ENCODE measurements around the gene NDUFAF3. TPM values are rescaled to one million over a fixed set of nuclear protein-coding genes. Genes with fewer than 3 reads are reported as not detected.

The NDUFAF3 gene
- total and polyA plus RNA-seq, 2 donors (not counting 3 experiments of a cell fraction or from before 2014, with no cell fraction given) = 91.1 to 91.4 TPM

DNA sequence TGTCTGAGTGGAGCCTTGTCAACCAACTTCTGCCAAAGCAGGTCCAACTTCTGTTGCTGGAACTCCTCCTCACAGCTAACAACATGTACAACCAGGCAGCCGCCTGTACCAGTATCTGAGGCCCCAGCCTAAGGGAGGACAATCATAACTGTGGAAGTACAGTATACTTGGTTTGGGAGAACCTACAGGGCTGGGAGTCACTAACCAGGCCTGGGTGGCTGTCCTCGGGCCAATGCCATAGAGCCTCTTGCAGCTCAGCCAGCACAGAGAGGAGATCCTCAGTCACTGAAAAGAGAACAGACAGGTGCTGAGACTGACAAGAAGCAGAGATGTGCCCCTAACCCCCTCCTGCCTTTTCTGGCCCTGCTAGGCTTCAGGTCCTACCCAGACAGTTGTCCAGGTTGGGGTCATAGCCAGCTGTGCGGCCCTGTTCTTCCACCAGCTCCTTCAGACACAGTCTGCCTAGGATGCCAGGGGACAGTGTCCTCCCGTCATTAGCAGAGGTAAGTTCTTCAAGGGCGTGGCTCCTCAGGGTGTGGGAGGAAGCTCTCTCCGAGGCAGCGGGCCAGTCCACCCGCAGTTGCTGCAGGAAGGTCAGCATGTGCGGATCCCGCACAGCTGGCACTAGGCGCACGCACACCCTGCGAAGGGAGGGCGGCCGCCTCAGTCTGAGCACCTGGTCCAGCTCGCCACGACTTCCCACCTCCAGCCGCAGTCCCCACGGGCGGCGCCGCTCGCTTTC lies 4.5 kb upstream of the NDUFAF3 start:
- H3K9me3 ChIP-seq (replicated peaks; ENCODE audit: control insufficient read depth, insufficient read depth, low read length) = no peaks in the 10 kb centered on the region
- ChIA-PET POLR2A (interaction anchor here (0.9 to 4.2 kb wide), 2 partner anchors 9 to 12 kb away, joined by 4 to 17 read pairs; partner anchors contain the start of genes IMPDH2 and WDR6), CTCF (interaction anchor here (1.4 to 8.3 kb wide), 2 partner anchors 10 to 29 kb away, joined by 10 to 127 read pairs; partner anchors contain the start of genes P4HTM and WDR6)
- peaks cover 21% of the 10 kb centered on the region for H3K79me2 ChIP-seq (ENCODE audit: control insufficient read depth, insufficient read depth, low read length)
- peak overlapping the region; percentile 69 to 78 (median 70) for H3K4me3 ChIP-seq (replicated peaks in 1 of 3; ENCODE audit: insufficient read depth in 1 of 3, low read depth in 1 of 3, low read length in 3 of 3)
- peak; percentile 17 for DNase-seq (ENCODE audit: low read depth, low spot score)
- intact Hi-C loops (cut with micrococcal nuclease) (no loop called here), dilution Hi-C loops (cut with MboI; ENCODE audit: extremely low pct_ligation_motif_present, low sequenced_read_pairs) (no loop called here)
- TF ChIP-seq MYC (IDR thresholded peaks at IDR 0.05; ENCODE audit: low read depth, low read length) (no peak), POLR2A (IDR thresholded peaks at IDR 0.05; ENCODE audit: low read depth, low read length) (no peak), JUN (IDR thresholded peaks at IDR 0.05; ENCODE audit: borderline replicate concordance, insufficient read depth, insufficient read length, low read depth) (no peak), FOS (IDR thresholded peaks at IDR 0.05; ENCODE audit: borderline replicate concordance, insufficient read depth, low read length) (no peak), GATA2 (IDR thresholded peaks at IDR 0.05; ENCODE audit: insufficient read depth, insufficient read length, low read depth, low read length) (no peak), EZH2 (IDR thresholded peaks at IDR 0.05; ENCODE audit: borderline replicate concordance, low read depth, low read length, severe bottlenecking) (no peak), POLR2AphosphoS5 (IDR thresholded peaks at IDR 0.05; ENCODE audit: insufficient read depth, low read depth, low read length) (no peak)
- TF ChIP-seq, protein P1, sequence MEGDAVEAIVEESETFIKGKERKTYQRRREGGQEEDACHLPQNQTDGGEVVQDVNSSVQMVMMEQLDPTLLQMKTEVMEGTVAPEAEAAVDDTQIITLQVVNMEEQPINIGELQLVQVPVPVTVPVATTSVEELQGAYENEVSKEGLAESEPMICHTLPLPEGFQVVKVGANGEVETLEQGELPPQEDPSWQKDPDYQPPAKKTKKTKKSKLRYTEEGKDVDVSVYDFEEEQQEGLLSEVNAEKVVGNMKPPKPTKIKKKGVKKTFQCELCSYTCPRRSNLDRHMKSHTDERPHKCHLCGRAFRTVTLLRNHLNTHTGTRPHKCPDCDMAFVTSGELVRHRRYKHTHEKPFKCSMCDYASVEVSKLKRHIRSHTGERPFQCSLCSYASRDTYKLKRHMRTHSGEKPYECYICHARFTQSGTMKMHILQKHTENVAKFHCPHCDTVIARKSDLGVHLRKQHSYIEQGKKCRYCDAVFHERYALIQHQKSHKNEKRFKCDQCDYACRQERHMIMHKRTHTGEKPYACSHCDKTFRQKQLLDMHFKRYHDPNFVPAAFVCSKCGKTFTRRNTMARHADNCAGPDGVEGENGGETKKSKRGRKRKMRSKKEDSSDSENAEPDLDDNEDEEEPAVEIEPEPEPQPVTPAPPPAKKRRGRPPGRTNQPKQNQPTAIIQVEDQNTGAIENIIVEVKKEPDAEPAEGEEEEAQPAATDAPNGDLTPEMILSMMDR (IDR thresholded peaks at IDR 0.05; ENCODE audit: extremely low read depth in 1 of 2, insufficient read depth in 1 of 2, low read depth in 1 of 2, low read length in 2 of 2) = no peak
- TF ChIP-seq, protein P2, sequence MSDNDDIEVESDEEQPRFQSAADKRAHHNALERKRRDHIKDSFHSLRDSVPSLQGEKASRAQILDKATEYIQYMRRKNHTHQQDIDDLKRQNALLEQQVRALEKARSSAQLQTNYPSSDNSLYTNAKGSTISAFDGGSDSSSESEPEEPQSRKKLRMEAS (IDR thresholded peaks at IDR 0.05; ENCODE audit: insufficient read depth, insufficient read length) = no peak
- H3K4me2 ChIP-seq (ENCODE audit: insufficient read depth, low read length) = peak overlapping the region; percentile 68
- H3K27ac ChIP-seq (ENCODE audit: insufficient read depth, low read depth, low read length) = no peak overlapping the region
- peaks cover 5 to 41% of the 10 kb centered on the region in 2 experiments for H3K36me3 ChIP-seq (ENCODE audit: control insufficient read depth in 2 of 2, extremely low read depth in 1 of 2, insufficient read depth in 2 of 2, low read length in 2 of 2)
- BruUV-seq (replicated peaks) = no TSS peak
- no peaks in the 10 kb centered on the region for H4K20me1 ChIP-seq (replicated peaks; ENCODE audit: control insufficient read depth, extremely low read depth, insufficient read depth, low read length)
- no peak for FAIRE-seq
- H3K4me1 ChIP-seq (ENCODE audit: control insufficient read depth, extremely low read depth, insufficient read depth, low read length) = peaks cover 22% of the 10 kb centered on the region
- peak overlapping the region; percentile 56 for H2AFZ ChIP-seq (ENCODE audit: low read depth, low read length)
- no peaks in the 10 kb centered on the region for H3K9me1 ChIP-seq (replicated peaks; ENCODE audit: control insufficient read depth, extremely low read depth, insufficient read depth, low read length)
- H3K27me3 ChIP-seq (ENCODE audit: control insufficient read depth in 2 of 2, insufficient read depth in 2 of 2, low read length in 2 of 2) = no peaks in the 10 kb centered on the region
- H3K9ac ChIP-seq (replicated peaks; ENCODE audit: extremely low read depth, insufficient read depth, low read length) = no peak overlapping the region
